ENCODE measurements around the gene PCGF1. TPM values are rescaled to one million over a fixed set of nuclear protein-coding genes. Genes with fewer than 3 reads are reported as not detected.

The PCGF1 gene
- total and polyA plus RNA-seq, 2 of the 4 experiments (the other 2 are of a cell fraction) = 23.4 to 31.4 TPM

DNA sequence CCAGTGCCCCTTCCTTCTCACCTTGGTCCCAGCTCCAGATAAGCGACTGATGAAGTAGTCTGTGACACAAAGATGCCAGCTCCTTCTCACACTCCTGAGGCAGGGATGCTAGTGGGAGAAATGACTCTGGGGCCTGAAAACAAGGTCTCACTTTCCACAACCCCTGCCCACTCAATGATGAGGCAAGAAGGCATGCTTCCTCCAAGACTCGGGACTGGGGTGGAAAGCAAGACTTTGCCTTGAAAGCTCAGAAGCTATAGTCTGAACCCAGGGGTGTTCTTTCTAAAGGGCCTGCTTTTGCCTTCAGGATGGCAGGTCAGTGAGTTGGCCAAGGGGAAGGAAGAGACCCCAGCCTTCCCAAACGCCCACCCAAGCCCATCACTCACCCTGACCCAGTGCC, 26.1 kb downstream of the PCGF1 start (continued):
- TF ChIP-seq, protein P1, sequence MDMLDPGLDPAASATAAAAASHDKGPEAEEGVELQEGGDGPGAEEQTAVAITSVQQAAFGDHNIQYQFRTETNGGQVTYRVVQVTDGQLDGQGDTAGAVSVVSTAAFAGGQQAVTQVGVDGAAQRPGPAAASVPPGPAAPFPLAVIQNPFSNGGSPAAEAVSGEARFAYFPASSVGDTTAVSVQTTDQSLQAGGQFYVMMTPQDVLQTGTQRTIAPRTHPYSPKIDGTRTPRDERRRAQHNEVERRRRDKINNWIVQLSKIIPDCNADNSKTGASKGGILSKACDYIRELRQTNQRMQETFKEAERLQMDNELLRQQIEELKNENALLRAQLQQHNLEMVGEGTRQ (IDR thresholded peaks at IDR 0.05; ENCODE audit: low read depth, low read length) = no peak

GRCh38 chr2:74474899-74475298, 32.6 kb downstream of the PCGF1 start:
- no peak overlapping the region for H3K4me3 ChIP-seq (ENCODE audit: insufficient read depth, low read depth, low read length)
- no TSS peak for BruUV-seq (replicated peaks)
- no peak overlapping the region for H3K18ac ChIP-seq (ENCODE audit: low read depth, low read length)
- CTCF ChIA-PET = no interaction called here
- intact Hi-C loops (cut with micrococcal nuclease) = no loop called here
- H3K14ac ChIP-seq (replicated peaks; ENCODE audit: low read depth, low read length) = no peak overlapping the region
- DNase-seq = no peak
- peak overlapping the region; percentile 11 for H2AFZ ChIP-seq (replicated peaks; ENCODE audit: low read length, poor library complexity)
- H2BK5ac ChIP-seq (ENCODE audit: low read depth, low read length, poor library complexity, severe bottlenecking) = no peak overlapping the region
- H3K27me3 ChIP-seq (ENCODE audit: control insufficient read depth, insufficient read depth, low read length) = no peaks in the 10 kb centered on the region
- WGBS, 2 experiments (ENCODE audit: extremely low coverage in 2 of 2, insufficient read length in 1 of 2) = 68% methylated on average over 2 of the region's 5 CpGs; no CpG with 5 or more reads in 1 of the 2 experiments
- H3K23ac ChIP-seq (ENCODE audit: low read depth, low read length) = no peak overlapping the region
- no peak overlapping the region for H3K27ac ChIP-seq (ENCODE audit: insufficient read depth, low read length)
- in situ Hi-C loops (cut with MboI; ENCODE audit: low sequenced_read_pairs) = loop anchor here (25.0 kb wide), 1 partner anchor 387 kb away; no protein-coding TSS in a partner anchor
- H2BK20ac ChIP-seq (ENCODE audit: low read depth, low read length) = no peak overlapping the region
- no peak overlapping the region for H4K91ac ChIP-seq (ENCODE audit: insufficient read depth, low read depth, low read length)
- no peak overlapping the region for H4K8ac ChIP-seq (ENCODE audit: low read depth in 2 of 2, low read length in 2 of 2)
- H3K9me3 ChIP-seq (ENCODE audit: control insufficient read depth, insufficient read depth, low read length) = no peaks in the 10 kb centered on the region
- peaks cover 26% of the 10 kb centered on the region for H3K36me3 ChIP-seq (ENCODE audit: control insufficient read depth, insufficient read depth, low read length)
- H2BK120ac ChIP-seq (ENCODE audit: low read depth, low read length) = no peak overlapping the region
- no peak for ATAC-seq (ENCODE audit: low read depth)
- no peak overlapping the region for H3K9ac ChIP-seq (ENCODE audit: low read depth, low read length)
- H3K4me2 ChIP-seq (ENCODE audit: low read depth, low read length) = no peak overlapping the region
- dilution Hi-C loops (cut with HindIII; ENCODE audit: low sequenced_read_pairs, unreplicated experiment) = no loop called here
- H3K79me1 ChIP-seq (ENCODE audit: low read depth in 1 of 2, low read length in 2 of 2) = peaks cover 3 to 48% of the 10 kb centered on the region in 2 experiments; a peak in 3 of 4 replicates
- H4K20me1 ChIP-seq (ENCODE audit: insufficient read depth, low read length) = no peaks in the 10 kb centered on the region
- no peak overlapping the region for H4K5ac ChIP-seq (ENCODE audit: low read depth, low read length)
- no peak overlapping the region for H3K4ac ChIP-seq (ENCODE audit: low read depth, low read length)
- peaks cover 4% of the 10 kb centered on the region; the same call in 1 of the 2 replicates for H3K4me1 ChIP-seq (ENCODE audit: control insufficient read depth, insufficient read depth, low read length)
- peaks cover 4% of the 10 kb centered on the region; the same call in 1 of the 2 replicates for H3K9me1 ChIP-seq (ENCODE audit: insufficient read depth, low read length)
- H2AK9ac ChIP-seq (replicated peaks; ENCODE audit: low read depth, low read length, poor library complexity) = peak overlapping the region; percentile 55
- TF ChIP-seq CTCF (conservative IDR thresholded peaks at IDR 0.05; ENCODE audit: low read depth, low read length) (peak; percentile 26; the same call in 1 of the 2 replicates), MAZ (IDR thresholded peaks at IDR 0.05; ENCODE audit: borderline replicate concordance, low read depth, low read length) (no peak)
- TF ChIP-seq, protein P1 (IDR thresholded peaks at IDR 0.05; ENCODE audit: low read depth, low read length) = no peak
- no peak overlapping the region for H2BK15ac ChIP-seq (ENCODE audit: low read depth, low read length)
- POLR2A ChIA-PET (ENCODE audit: unreplicated experiment) = no interaction called here
- no peak overlapping the region for H3K56ac ChIP-seq (ENCODE audit: extremely low read depth, insufficient read depth, low read length)
- no peak overlapping the region for H2AK5ac ChIP-seq (ENCODE audit: low read depth, low read length)
